ENCODE results near the gene KLRF1. TPM values are rescaled to one million over a fixed set of nuclear protein-coding genes. Genes with fewer than 3 reads are reported as not detected.

Gene KLRF1
- total RNA-seq, 1 donor from 2014 or later, result 1.9 TPM

- DNase-seq (ENCODE audit: low spot score), result no peak
These were observed 18.8 kb upstream of the KLRF1 start for GRCh38 chr12:9808504-9808903.

DNA sequence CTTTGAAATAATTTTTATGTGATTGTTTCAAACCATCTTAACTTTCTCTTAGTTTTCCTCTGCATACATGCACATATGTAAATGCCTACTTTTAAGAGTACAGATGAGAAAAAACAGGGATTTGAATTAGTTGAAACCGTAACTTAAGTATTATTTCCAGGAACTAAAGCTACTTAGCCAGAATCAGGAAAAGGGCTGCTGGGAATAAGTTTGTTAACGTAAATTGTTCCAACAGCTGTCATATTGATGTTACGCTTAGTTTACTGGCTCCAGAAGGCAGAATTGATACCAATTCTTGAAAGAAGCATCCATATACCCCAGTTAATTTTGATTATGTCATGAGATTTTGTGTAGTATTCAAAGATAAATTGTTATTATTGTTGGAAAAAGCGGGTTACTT is 17.9 kb upstream of the KLRF1 start:
- no peak for DNase-seq (ENCODE audit: low spot score)

DNA sequence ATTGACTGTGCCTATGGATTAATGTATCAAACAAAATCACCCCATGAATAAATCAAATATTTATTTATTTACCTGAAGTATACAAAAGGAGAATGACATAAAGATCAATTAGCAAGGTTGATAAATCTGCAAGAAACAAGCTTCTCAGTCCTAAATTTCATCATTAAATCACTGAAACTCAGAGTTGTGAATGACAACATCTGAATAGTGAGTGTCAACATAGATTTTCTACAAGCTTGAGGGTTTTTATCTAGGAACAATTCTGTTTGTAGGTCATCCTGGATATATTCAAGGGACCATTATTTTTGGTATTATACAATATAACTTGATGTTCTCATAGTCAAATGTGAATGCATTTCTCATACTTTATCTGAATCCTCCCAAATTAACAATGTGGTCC is 17.4 kb upstream of the KLRF1 start:
- DNase-seq (ENCODE audit: low spot score), result no peak

GRCh38 chr12:9810671-9811070 is 16.6 kb upstream of the KLRF1 start:
- DNase-seq (ENCODE audit: low spot score), result no peak

DNA sequence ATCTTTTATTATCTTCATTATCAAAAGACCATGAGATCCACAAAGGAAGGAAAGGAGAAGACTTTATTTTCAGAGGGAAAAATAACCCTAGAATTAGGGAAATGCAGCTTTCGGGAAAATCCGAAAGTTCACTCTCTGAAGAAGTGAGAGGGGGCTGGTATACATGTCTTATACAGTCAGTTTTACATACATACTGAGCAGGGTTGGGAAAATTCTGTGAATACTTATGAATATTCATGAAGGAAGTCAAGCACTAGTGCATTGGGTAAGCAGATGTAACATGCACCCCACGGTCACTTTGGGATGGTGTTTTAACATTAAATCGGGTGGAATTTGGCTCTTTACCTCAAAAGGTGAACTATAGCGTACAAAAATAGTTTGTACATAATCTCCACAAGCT is 15.7 kb upstream of the KLRF1 start:
- no peak for DNase-seq (ENCODE audit: low spot score)

DNA sequence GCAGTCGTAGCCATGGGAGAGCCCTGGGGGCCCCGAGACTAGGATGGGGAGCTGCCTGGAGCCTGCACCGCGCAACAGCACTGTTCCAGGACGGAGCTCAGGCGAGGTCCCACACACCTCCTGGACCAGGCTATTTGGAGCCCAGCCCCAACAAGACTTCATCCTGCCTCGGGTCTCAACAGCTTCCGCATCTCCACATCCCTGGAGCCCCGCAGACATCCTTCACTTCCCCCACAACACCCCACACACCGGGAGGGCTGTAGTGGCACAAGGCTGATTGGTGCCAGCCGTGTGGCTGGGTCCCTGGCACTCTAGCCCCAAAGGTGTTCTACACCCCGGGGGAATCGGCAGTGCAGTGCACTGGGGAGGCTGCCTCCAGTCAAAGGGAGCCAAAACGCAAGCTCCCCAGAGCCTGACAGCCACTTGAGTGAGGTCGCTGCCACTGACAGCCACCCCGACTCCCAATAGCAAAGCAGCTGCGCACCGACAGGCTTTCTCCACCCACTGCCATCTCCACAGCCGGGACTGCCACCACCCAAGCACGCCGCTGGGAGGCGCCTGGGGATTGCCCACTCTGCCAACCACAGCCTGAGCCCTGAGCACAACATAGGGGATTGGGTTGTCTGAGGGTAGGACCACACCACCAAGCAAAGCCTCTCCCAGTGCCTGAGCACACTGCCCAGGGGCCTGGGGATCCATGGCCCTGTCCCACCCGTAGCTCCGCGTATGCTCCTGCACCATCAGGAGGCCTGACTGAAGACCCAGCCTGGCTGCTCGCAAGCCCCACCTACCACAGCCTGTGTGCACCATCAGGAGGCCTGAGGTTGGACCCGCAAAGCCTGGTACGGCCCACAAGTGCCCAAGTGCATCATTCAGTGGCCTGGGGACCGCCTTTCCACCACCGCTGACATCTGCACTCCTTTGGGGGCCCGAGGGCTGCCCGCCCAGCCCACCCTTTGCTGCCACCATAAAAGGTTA is 13.2 kb upstream of the KLRF1 start:
- DNase-seq (ENCODE audit: low spot score), result peak; percentile 19

DNA sequence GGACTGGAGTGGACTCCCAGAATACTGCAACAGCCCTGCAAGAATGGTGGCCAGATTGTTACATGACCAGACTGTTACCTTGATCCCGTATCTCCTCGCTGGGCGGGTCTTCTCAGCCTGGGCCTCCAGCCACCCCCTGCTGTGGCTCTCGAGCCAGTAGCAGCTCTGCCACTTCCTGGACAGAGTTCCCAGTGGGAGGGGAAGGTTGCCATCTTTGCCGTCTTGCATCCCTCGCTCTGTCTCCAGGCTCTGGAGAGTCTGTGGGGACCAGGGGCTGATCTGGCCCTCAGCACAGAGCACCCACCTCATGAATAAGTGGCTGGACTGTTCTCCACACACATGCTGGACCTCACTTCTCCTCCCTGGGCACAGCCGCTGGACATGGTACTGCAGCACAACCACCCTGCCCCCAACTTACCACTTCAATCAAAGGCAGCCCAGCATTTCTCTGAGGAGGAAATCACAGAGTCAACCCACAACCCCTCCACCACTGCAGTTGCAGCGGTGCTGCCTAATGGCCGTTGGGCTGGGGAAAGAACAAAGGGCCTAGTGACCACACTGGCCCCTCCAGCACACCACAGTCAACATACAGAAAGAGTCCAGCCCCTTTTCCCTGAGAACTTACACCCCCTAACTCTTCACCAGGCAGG is 6.9 kb upstream of the KLRF1 start:
- no peak for DNase-seq (ENCODE audit: low spot score)

DNA sequence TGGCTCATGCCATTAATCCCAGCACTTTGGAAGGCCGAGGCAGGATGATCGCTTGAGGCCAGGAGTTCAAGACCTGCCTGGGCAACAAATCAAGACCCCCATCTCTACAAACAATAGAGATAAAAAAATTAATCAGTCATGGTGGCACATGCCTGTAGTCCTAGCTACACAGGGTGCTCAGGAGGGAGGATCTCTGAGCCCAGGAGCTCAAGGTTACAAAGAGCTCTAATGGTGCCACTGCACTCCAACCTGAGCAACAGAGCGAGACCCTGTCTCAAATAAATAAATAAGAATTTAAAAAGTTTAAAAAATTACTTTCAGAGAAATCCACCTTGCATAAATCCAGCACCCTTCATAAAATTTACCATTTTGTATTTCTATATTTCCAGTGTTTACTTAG is 2.2 kb downstream of the KLRF1 start:
- DNase-seq (ENCODE audit: low spot score), result no peak

DNA sequence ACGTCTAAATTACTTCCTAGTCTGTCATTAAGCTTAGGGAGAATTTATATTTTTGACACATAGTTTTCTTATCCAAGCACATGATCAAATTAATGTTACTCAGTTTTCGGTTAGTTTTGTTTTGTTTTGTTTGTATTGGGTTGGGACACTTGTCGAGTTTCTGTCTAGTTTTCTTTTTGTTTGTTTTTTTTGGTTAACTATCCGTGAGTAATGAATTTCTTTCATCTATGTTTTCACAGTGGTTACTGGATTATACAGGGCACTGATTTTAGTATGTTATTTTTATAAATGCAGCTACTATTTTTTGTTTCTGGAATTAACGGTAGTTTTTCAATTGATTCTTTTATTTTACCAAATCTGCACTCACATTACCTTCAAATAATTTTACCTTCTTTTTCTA is 2.7 kb downstream of the KLRF1 start:
- no peak for DNase-seq (ENCODE audit: low spot score)

GRCh38 chr12:9831720-9832119 is 4.4 kb downstream of the KLRF1 start:
- no peak for DNase-seq (ENCODE audit: low spot score)

- DNase-seq (ENCODE audit: low spot score), result no peak
These were observed 16.1 kb downstream of the KLRF1 start for GRCh38 chr12:9843407-9843806.

DNA sequence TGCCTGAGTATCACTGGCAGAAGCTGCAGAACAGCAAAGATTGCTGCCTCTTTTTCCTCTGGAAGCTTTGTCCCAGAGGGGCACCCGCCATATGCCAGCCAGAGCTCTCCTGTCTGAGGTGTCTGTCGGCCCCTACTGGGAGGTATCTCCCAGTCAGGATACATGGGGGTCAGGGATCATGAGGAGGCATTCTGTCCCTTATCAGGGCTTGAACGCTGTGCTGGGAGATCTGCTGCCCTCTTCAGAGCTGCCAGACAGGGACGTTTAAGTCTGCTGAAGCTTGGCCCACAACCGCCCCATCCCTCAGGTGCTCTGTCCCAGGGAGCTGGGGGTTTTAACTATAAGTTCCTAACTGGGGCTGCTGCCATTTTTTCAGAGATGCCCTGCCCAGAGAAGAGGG is 21.6 kb downstream of the KLRF1 start:
- no peak for DNase-seq (ENCODE audit: low spot score)

DNA sequence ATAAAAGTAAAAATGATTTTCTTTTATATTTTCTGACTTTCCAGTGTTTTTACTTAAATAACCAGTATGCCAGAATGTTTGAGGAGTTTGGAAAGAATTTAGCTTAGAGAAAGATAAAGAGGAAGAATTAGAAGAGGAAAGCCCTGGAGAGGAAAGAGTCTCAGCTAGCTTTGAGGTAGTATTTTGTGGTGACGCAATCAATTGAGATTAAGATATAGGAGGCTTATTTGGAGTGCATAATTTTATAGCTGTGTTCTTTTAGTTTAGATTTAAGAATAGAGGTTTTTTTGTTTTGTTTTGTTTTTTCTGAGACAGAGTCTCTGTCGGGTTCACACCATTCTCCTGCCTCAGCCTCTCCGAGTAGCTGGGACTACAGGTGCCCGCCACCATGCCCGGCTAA is 23.8 kb downstream of the KLRF1 start:
- peak; percentile 19 for DNase-seq (ENCODE audit: low spot score)

GRCh38 chr12:9851927-9852326 is 24.6 kb downstream of the KLRF1 start:
- DNase-seq (ENCODE audit: low spot score), result no peak

- no peak for DNase-seq (ENCODE audit: low spot score)
These were observed 28.9 kb downstream of the KLRF1 start for GRCh38 chr12:9856151-9856550.

GRCh38 chr12:9856894-9857293 is 29.6 kb downstream of the KLRF1 start:
- DNase-seq (ENCODE audit: low spot score), result no peak

GRCh38 chr12:9858135-9858534 is 30.9 kb downstream of the KLRF1 start:
- DNase-seq (ENCODE audit: low spot score), result no peak

DNA sequence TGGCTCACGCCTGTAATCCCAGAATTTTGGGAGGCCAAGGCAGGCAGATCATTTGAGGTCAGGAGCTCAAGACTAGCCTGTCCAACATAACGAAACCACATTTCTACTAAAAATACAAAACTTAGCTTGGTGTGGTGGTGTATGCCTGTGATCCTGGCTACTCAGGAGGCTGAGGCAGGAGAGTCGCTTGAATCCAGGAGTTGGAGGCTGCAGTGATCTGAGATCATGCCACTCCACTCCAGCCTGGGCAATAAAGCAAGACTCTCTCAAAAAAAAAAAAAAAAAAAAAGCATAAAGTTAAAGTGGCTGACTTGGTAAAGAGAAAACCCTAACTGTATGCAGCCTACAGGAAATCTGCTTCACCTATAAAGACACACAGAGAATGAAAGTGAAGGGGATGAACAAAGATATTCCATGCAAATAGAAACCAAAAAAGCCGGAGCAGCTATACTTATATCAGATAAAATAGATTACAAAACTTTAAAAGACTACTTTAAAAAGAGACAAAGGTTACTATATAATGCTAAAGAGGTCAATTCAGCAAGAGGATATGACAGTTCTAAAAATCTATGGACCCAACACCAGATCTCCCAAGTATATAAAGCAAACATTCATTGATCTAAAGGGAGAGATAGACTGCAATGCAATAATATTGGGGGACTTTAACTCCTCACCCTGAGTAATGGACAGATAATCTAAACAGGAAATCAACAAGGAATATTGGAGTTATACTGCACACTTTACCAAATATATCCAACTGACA is 37.8 kb downstream of the KLRF1 start:
- no peak for DNase-seq (ENCODE audit: low spot score)

GRCh38 chr12:9866860-9867269 is 39.6 kb downstream of the KLRF1 start:
- no peak for DNase-seq (ENCODE audit: low spot score)

DNA sequence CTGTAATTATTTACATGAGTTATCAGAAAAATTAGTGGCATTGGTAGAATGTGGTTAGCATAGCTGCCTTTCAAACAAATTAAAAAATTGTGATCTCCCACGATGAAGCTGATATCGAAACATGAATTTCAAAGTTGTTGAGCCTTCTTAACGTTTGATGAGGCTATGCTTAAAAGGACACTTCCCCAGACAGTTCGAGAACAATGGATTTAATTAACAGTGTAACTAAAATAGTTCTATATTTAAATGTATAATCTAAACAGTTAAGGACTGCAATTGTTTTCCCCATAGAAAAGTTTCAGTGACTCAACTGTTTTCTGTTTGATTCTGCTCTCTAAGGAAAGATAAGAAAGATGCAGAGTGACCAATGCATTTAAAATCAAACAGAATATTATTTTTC is 40.2 kb downstream of the KLRF1 start:
- no peak for DNase-seq (ENCODE audit: low spot score)

GRCh38 chr12:9868311-9868801 is 41.1 kb downstream of the KLRF1 start:
- no peak for DNase-seq (ENCODE audit: low spot score)

DNA sequence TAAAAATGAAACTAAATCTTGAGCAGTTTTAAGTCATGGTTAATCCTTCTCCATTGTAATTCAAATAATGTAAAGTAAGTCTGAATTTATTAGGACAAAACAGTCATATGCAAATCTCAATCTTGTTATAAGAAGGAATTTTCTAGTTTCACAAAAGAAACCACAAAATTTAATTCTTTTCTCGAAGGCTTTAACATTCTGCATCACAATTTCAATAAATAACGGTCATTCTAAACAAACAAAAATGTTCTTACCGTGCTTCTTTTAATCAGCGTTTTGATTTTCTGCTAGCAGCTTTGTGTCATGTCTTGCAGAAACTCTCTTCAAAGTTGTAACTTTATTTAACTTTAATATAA is 41.6 kb downstream of the KLRF1 start:
- no peak for DNase-seq (ENCODE audit: low spot score)
